ENCODE results near the gene DMRT3. TPM values are rescaled to one million over a fixed set of nuclear protein-coding genes. Genes with fewer than 3 reads are reported as not detected.

DMRT3 gene
- total RNA-seq, 4 donors from 2014 or later: 0.22 to 0.42 (median 0.35) TPM

DNA sequence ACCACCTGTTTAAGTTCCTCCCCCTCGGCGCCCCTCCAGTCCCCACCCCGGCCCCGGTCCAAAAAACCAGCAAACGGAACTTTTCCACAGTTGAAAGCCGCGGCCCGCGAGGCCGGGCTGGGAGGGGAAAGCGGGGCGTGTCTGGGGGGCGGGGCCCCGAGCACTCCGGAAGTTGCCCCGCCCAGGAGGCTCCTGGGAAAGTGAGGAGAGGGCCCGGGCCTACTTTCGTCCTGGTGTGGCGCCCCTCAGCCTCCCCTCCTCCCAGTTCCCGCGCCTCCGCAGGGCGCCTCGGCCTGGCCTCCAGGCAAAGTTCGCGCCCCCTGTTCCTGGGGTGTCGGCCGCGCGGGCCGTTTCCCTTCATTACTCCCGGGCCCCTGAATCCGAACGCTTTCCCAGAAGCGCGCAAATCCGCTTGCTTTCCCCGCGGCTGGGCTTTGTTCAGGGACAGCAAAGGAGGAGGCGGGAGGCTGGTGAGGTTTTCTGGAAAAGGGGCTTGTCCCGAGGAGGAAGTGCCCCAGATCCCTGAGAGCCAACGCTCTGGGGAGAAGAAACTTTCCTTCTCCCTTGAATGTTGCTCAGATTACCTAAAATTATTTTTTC lies 4.5 kb upstream of the DMRT3 start:
- WGBS, 2 donors: 1 to 5% methylated on average over 32 to 39 of the region's 42 CpGs
- TF ChIP-seq EP300 (IDR thresholded peaks at IDR 0.05) (no peak), POLR2A (IDR thresholded peaks at IDR 0.05) (no peak)
- TF ChIP-seq, protein P1, sequence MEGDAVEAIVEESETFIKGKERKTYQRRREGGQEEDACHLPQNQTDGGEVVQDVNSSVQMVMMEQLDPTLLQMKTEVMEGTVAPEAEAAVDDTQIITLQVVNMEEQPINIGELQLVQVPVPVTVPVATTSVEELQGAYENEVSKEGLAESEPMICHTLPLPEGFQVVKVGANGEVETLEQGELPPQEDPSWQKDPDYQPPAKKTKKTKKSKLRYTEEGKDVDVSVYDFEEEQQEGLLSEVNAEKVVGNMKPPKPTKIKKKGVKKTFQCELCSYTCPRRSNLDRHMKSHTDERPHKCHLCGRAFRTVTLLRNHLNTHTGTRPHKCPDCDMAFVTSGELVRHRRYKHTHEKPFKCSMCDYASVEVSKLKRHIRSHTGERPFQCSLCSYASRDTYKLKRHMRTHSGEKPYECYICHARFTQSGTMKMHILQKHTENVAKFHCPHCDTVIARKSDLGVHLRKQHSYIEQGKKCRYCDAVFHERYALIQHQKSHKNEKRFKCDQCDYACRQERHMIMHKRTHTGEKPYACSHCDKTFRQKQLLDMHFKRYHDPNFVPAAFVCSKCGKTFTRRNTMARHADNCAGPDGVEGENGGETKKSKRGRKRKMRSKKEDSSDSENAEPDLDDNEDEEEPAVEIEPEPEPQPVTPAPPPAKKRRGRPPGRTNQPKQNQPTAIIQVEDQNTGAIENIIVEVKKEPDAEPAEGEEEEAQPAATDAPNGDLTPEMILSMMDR (IDR thresholded peaks at IDR 0.05): no peak
- no peaks in the 10 kb centered on the region for H3K36me3 ChIP-seq
- peaks cover 2 to 100% of the 10 kb centered on the region in 2 donors for H3K27me3 ChIP-seq
- no peak overlapping the region for H3K27ac ChIP-seq
- peak overlapping the region; percentile 4 to 47 (median 32) for H3K4me3 ChIP-seq
- H3K4me1 ChIP-seq: peaks cover 0 to 72% (median 28%) of the 10 kb centered on the region in 4 donors
- DNase-seq (ENCODE audit: low spot score in 2 of 2): no peak
- no peaks in the 10 kb centered on the region for H3K9me3 ChIP-seq

DNA sequence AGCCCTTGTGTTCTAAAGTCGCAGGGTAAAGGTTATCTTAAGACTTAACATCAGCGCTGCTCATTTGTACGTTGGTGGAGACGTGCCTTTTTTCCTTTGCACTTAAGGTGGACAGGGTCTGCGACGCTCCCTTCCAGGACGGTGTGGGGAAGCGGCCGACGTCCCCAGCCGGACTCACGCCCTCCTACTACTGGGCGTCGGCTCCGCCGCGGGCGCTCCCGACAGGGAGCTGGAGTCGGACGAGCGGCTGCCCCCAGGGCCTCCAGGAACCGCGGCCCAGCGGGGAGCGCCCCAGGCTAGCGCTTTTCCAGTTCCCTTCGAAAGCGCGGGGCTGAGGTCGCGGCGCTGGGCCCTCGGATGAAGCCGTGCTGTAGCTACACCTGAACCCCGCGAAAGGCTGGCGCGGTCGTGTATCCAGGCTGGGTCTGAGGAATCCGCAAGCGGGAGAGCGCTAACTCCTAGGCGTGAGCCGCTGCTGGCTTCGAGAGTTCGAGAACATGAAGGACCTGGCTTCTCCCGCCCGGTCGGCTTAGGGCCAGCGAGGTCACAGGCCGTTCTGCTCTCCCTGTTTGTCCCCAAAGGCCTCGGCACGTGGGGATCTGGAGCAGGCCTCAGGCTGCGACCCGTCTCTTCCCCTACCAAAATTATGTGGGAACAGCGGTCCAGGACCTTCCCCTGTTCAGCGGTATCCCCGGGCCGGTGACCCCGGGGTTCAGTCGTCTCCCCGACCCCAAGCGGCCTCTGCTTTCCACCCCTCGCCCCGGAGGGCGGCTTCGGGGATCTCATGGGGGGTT lies 3.8 kb upstream of the DMRT3 start:
- H3K4me1 ChIP-seq: peaks cover 0 to 76% (median 28%) of the 10 kb centered on the region in 4 donors
- H3K36me3 ChIP-seq: no peaks in the 10 kb centered on the region
- no peak overlapping the region for H3K27ac ChIP-seq
- 10 to 14% methylated on average over 43 to 68 of the region's 68 CpGs for WGBS, 2 donors
- H3K4me3 ChIP-seq: peak overlapping the region in 3 of 4 donors; percentile 2 to 47 (median 32)
- H3K27me3 ChIP-seq: peaks cover 2 to 97% of the 10 kb centered on the region in 2 donors
- TF ChIP-seq EP300 (IDR thresholded peaks at IDR 0.05) (no peak), POLR2A (IDR thresholded peaks at IDR 0.05) (no peak)
- TF ChIP-seq, protein P1 (IDR thresholded peaks at IDR 0.05): no peak
- no peaks in the 10 kb centered on the region for H3K9me3 ChIP-seq
- no peak for DNase-seq (ENCODE audit: low spot score in 2 of 2)

DNA sequence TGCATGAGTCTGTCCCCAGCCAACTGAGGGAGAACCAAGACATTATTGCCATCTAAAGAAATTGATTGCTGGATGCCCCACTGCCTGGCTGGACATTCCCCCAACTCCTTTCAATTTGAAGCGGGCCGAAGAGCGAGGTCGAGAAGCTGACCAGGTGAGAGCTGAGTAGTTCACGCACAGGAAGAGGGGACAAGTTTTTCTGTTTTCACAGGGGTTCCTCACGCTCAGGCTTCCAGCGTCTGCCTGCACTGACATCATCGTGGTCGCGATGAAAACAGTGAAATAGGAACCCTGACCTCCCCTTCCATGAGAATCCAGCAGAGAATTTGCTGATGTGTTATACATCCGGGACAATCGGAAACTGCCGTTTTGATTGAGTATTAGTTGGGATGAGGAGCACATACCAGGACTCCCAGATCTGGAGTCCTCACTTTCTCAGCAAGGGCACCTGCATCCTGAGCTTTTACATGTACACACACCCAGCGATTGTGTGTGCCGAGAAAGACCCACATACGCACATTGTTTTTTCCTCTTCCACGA lies 3.1 kb upstream of the DMRT3 start:
- Histone ChIP-seq H3K27me3 (peaks cover 5 to 97% of the 10 kb centered on the region in 2 donors), H3K27ac (no peak overlapping the region), H3K9me3 (no peaks in the 10 kb centered on the region), H3K36me3 (no peaks in the 10 kb centered on the region), H3K4me3 (no peak overlapping the region), H3K4me1 (peaks cover 0 to 76% (median 28%) of the 10 kb centered on the region in 4 donors)
- TF ChIP-seq POLR2A (IDR thresholded peaks at IDR 0.05): no peak
- TF ChIP-seq EP300 (IDR thresholded peaks at IDR 0.05): no peak
- TF ChIP-seq, protein P1 (IDR thresholded peaks at IDR 0.05): no peak
- no peak for DNase-seq (ENCODE audit: low spot score in 2 of 2)
- 23 to 43% methylated on average over 17 of the region's 17 CpGs for WGBS, 2 donors

DNA sequence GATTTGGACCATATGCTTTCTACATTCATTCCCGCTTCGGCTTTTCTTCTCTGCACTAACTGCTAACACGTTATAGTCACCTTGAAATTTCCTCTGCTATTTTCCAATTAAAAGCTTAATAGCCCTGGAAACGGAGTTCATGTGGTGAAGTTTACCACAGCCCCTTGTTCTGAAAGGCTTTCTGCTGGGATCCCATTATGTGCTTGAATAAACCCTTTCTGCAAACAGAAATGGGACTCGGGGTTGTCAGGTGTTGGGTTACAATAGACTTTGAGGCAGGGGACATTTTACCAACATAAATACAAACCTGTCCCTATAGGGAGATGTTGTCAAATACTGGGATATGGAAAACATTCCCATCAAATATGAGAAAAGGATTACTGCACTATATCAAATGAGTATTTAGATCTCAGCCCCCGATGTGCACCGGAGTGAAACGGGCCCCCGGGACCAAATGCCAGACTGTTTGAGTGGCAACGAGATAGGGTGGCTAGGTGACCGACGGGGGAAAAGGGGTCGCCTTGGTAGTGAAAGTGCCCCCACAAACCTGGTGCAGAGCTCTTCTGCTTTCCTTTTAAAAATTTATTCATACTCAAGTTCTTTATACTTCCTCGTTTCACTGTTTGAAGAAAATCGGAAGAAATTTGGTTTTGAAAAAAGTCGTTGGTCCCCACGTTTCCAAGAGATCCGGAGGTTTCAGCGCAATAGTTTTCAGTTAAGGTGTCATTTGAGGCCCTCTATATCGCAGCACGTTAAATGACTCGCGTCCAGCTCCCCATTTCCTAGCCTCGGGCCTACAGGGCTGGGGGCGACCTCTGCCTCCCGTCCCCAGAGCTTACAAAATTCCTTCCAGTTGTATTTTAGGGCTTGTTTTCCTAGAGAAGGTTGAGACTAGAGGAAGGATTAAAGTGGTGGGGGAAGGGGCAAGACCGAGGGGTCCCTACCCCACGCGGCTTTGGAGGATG lies 2.1 kb upstream of the DMRT3 start:
- H3K9me3 ChIP-seq: no peaks in the 10 kb centered on the region
- 16 to 28% methylated on average over 29 of the region's 29 CpGs for WGBS, 2 donors
- no peak for DNase-seq (ENCODE audit: low spot score in 2 of 2)
- peaks cover 0 to 72% (median 28%) of the 10 kb centered on the region in 4 donors for H3K4me1 ChIP-seq
- no peaks in the 10 kb centered on the region for H3K36me3 ChIP-seq
- H3K4me3 ChIP-seq: no peak overlapping the region
- TF ChIP-seq POLR2A (IDR thresholded peaks at IDR 0.05) (no peak), EP300 (IDR thresholded peaks at IDR 0.05) (no peak)
- TF ChIP-seq, protein P1 (IDR thresholded peaks at IDR 0.05): no peak
- H3K27me3 ChIP-seq: peaks cover 5 to 97% of the 10 kb centered on the region in 2 donors
- no peak overlapping the region for H3K27ac ChIP-seq
